ENCODE measurements around the gene CHST11. TPM values are rescaled to one million over a fixed set of nuclear protein-coding genes. Genes with fewer than 3 reads are reported as not detected.
A peak's percentile ranks its signal among the peaks of the same experiment; 100 is the strongest.

The CHST11 gene
- total and polyA plus RNA-seq, 10 donors, result 5.2 to 65.1 (median 48.4) TPM

GRCh38 chr12:104733717-104734175 is 277.0 kb downstream of the CHST11 start:
- intact Hi-C loops (cut with DNase I; ENCODE audit: low total_unique reads), result no loop called here
- H3K4me1 ChIP-seq, result peaks cover 11 to 99% (median 51%) of the 10 kb centered on the region in 6 donors
- 77 to 88% (median 82%) methylated on average over 5 to 6 of the region's 6 CpGs for WGBS, 5 donors
- no peak for DNase-seq
- H3K4me3 ChIP-seq, result no peak overlapping the region
- TF ChIP-seq POLR2A (IDR thresholded peaks at IDR 0.05) (no peak), POLR2AphosphoS5 (IDR thresholded peaks at IDR 0.05) (no peak), CTCF (IDR thresholded peaks at IDR 0.05 in 8 of 11, conservative IDR thresholded peaks at IDR 0.05 in 3 of 11) (peak in 2 of 11 experiments; percentile 21 to 31)
- peaks cover 0 to 10% (median 0%) of the 10 kb centered on the region in 6 donors for H3K36me3 ChIP-seq
- H3K9me3 ChIP-seq, result no peaks in the 10 kb centered on the region
- H3K27me3 ChIP-seq (replicated peaks in 1 of 7), result no peaks in the 10 kb centered on the region
- H3K27ac ChIP-seq, result no peak overlapping the region

- 89 to 94% (median 92%) methylated on average over 6 of the region's 6 CpGs for WGBS, 5 donors
- Histone ChIP-seq H3K4me1 (peaks cover 15 to 99% (median 53%) of the 10 kb centered on the region in 6 donors), H3K9me3 (no peaks in the 10 kb centered on the region), H3K4me3 (no peak overlapping the region), H3K27me3 (replicated peaks in 1 of 7) (no peaks in the 10 kb centered on the region), H3K27ac (no peak overlapping the region), H3K36me3 (peaks cover 0 to 7% (median 0%) of the 10 kb centered on the region in 6 donors)
- TF ChIP-seq CTCF (IDR thresholded peaks at IDR 0.05 in 8 of 11, conservative IDR thresholded peaks at IDR 0.05 in 3 of 11) (no peak), POLR2A (IDR thresholded peaks at IDR 0.05) (no peak), POLR2AphosphoS5 (IDR thresholded peaks at IDR 0.05) (no peak)
- no peak for DNase-seq
- intact Hi-C loops (cut with DNase I; ENCODE audit: low total_unique reads), result no loop called here
Observed at GRCh38 chr12:104734541-104735095, 277.9 kb downstream of the CHST11 start.

GRCh38 chr12:104735801-104736200 is 279.1 kb downstream of the CHST11 start:
- DNase-seq, result no peak
- Histone ChIP-seq H3K27me3 (replicated peaks in 1 of 7) (no peaks in the 10 kb centered on the region), H3K4me3 (no peak overlapping the region), H3K9me3 (no peaks in the 10 kb centered on the region), H3K36me3 (peaks cover 0 to 5% (median 0%) of the 10 kb centered on the region in 6 donors), H3K4me1 (peaks cover 23 to 99% (median 61%) of the 10 kb centered on the region in 6 donors), H3K27ac (peak overlapping the region in 3 of 8 donors; percentile 17 to 89 (median 82))
- intact Hi-C loops (cut with DNase I; ENCODE audit: low total_unique reads), result no loop called here
- 60 to 84% (median 70%) methylated on average over 3 to 5 of the region's 5 CpGs for WGBS, 5 donors
- TF ChIP-seq CTCF (IDR thresholded peaks at IDR 0.05 in 8 of 11, conservative IDR thresholded peaks at IDR 0.05 in 3 of 11) (no peak), POLR2A (IDR thresholded peaks at IDR 0.05) (no peak), POLR2AphosphoS5 (IDR thresholded peaks at IDR 0.05) (no peak)

- no peaks in the 10 kb centered on the region for H3K27me3 ChIP-seq (replicated peaks in 1 of 7)
- peaks cover 23 to 99% (median 63%) of the 10 kb centered on the region in 6 donors for H3K4me1 ChIP-seq
- H3K36me3 ChIP-seq, result peaks cover 0 to under 1% (median 0%) of the 10 kb centered on the region in 6 donors
- DNase-seq, result no peak
- intact Hi-C loops (cut with DNase I; ENCODE audit: low total_unique reads), result no loop called here
- TF ChIP-seq POLR2A (IDR thresholded peaks at IDR 0.05), result no peak
- TF ChIP-seq POLR2AphosphoS5 (IDR thresholded peaks at IDR 0.05), result no peak
- TF ChIP-seq CTCF (IDR thresholded peaks at IDR 0.05 in 8 of 11, conservative IDR thresholded peaks at IDR 0.05 in 3 of 11), result no peak
- no peaks in the 10 kb centered on the region for H3K9me3 ChIP-seq
- H3K4me3 ChIP-seq, result no peak overlapping the region
- peak overlapping the region in 4 of 8 donors; percentile 17 to 89 (median 60) for H3K27ac ChIP-seq
- WGBS, 5 donors, result 77 to 87% (median 84%) methylated on average over 6 of the region's 6 CpGs
Observed at GRCh38 chr12:104736307-104736706, 279.6 kb downstream of the CHST11 start.

Measured in spleen (tissue), 11 donors.